NT2/D1 (cell line): ENCODE measurements around the gene RBBP4.

Experiments used
- SUZ12 ChIP-seq: IDR thresholded peaks from 2 replicates; pipeline ENCODE4 v1.6.1; 2011; ENCODE audit not compliant: insufficient read length, insufficient read depth; ENCODE audit errors: extremely low read depth
- ZNF274 ChIP-seq: IDR thresholded peaks from 2 replicates; pipeline ENCODE4 v1.6.1; 2011; ENCODE audit warnings: mild to moderate bottlenecking, low read depth, low read length

- no peak for TF ChIP-seq ZNF274
- TF ChIP-seq SUZ12: no peak
These were observed 63.3 kb downstream of the RBBP4 start for GRCh38 chr1:32714277-32714676.
